Placental epithelial cell (primary cell): ENCODE results near the gene TENT5C. TPM values are rescaled to one million over a fixed set of nuclear protein-coding genes. Genes with fewer than 3 reads are reported as not detected.

Source experiments
- total RNA-seq: library from RNA; depleted of rRNA; stranded (reverse); fragments of >200 nt; gene quantifications from 2 replicates; pipeline ENCODE4 v1.2.3, GENCODE V29; 2012

TENT5C gene
- total RNA-seq = under 0.01 and 0.39 TPM in 2 replicates

DNA sequence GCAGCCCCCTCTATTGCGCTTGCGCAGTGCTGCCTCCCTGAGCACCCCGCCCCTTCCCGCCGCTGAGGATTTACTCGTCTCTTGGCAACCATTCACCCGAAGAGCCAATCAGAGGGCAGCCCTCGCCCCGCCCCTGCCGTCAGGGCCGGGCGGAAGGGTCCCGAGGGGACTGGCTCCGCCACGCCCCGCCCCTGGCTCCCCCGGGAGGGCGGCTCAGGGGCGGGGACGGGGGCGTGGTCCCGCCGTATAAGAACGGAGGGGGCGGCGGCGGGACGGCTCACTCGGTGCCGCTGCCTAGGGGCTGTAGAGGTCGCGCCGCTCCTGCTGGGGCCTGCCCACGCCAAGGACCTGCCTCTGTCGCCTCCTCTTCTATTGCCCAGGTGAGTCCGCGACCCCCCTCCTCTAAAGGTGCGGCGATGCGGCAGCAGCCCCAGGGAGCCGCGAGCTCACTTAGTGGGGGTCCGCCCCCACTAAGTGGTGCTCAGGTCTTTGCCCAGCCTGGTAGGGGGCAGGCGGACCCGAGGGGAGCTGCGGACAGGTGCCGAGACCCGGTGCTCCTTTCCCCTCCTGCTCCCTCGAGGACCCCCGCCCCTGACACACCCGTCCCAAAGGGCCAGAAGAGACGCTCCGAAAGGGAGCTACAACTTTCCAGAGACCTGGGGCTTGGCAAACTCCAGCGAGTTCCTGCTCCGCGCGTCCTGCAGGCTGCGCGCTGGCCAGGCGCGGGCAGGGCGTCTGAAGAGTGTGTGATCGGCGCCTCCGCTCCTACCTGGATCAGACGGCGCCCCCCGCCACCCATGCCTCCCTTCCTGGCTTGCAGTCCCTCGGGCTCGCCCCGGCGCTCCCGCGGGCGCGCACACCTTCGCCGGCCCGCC is at the start of gene TENT5C:
Gene TENT5C, plus strand, starts transcription at position 275 of the 875 bp plus-strand sequence. CDS start 16,821 bp downstream, outside the sequence.

Other genes with a start within 250 kb of the TENT5C start
- gene MAN1A2, start 238.6 kb upstream of the TENT5C start, total RNA-seq = 71.1 and 71.8 TPM in 2 replicates